Thoracic aorta (tissue), 2 donors: ENCODE measurements around the gene CCDC77. TPM values are rescaled to one million over a fixed set of nuclear protein-coding genes. Genes with fewer than 3 reads are reported as not detected.
A peak's percentile ranks its signal among the peaks of the same experiment; 100 is the strongest.

ENCODE experiments used
- ATAC-seq: fragments of 150-250 bp; one replicate; pipeline ENCODE4 v1.8.0; 2017; ENCODE audit warnings: low read depth; ENCODE audit not compliant: insufficient number of reproducible peaks, low FRiP score
- DNase-seq: peaks from one replicate; pipeline ENCODE4 v3.0.0-alpha.2; 2020; ENCODE audit warnings: low spot score
- H3K27ac ChIP-seq, 2 donors: fragments of 200-600 bp; sonication (generic); 1 replicate in 1 of 2; 2 replicates in 1 of 2; pipeline ENCODE4 v1.5.1; 2016; ENCODE audit warnings: mild to moderate bottlenecking in 2 of 2, moderate library complexity in 2 of 2
- H3K27me3 ChIP-seq: fragments of 200-600 bp; sonication (generic); replicated peaks from 2 replicates; pipeline ENCODE4 v1.6.0; 2016; ENCODE audit warnings: mild to moderate bottlenecking; ENCODE audit not compliant: insufficient read depth
- H3K36me3 ChIP-seq: fragments of 200-600 bp; sonication (generic); one replicate; pipeline ENCODE4 v1.5.1; 2016
- H3K4me1 ChIP-seq, 2 donors: fragments of 200-600 bp; sonication (generic); 1 replicate in 1 of 2; 2 replicates in 1 of 2; pipeline versions ENCODE4 v1.5.1 to v1.6.0; 2016; ENCODE audit warnings: low read depth in 2 of 2, mild to moderate bottlenecking in 1 of 2; ENCODE audit not compliant: control insufficient read depth in 1 of 2
- H3K4me3 ChIP-seq: fragments of 200-600 bp; sonication (generic); 2 replicates; pipeline ENCODE4 v1.5.1; 2016; ENCODE audit warnings: mild to moderate bottlenecking
- H3K9me3 ChIP-seq: fragments of 200-600 bp; sonication (generic); 2 replicates; pipeline ENCODE4 v1.5.1; 2016
- CTCF ChIP-seq: fragments of 200-600 bp; sonication (generic); IDR thresholded peaks from one replicate; pipeline ENCODE4 v1.5.1; 2019; ENCODE audit warnings: antibody characterized with exemption
- total RNA-seq, 2 donors: library from RNA; depleted of rRNA; stranded (reverse); fragments of >200 nt; gene quantifications; one replicate each; pipeline versions ENCODE4 v1.1.0 to v1.2.3, GENCODE V29; 2016

Gene CCDC77
- total RNA-seq, 2 donors from 2014 or later: 5.6 to 7.2 TPM

- peaks cover 28% of the 10 kb centered on the region for H3K36me3 ChIP-seq
- peak overlapping the region; percentile 86 for H3K4me3 ChIP-seq
- no peak for TF ChIP-seq CTCF
- DNase-seq (no peak), ATAC-seq (no peak)
- H3K4me1 ChIP-seq: peaks cover 23 to 29% of the 10 kb centered on the region in 2 donors
- no peaks in the 10 kb centered on the region for H3K9me3 ChIP-seq
- no peak overlapping the region for H3K27ac ChIP-seq
- H3K27me3 ChIP-seq: no peaks in the 10 kb centered on the region
Measured at GRCh38 chr12:386651-387050, 14.8 kb upstream of the CCDC77 start.

GRCh38 chr12:388012-388411, 13.4 kb upstream of the CCDC77 start:
- Histone ChIP-seq H3K9me3 (no peaks in the 10 kb centered on the region), H3K36me3 (peaks cover 16% of the 10 kb centered on the region), H3K27ac (peak overlapping the region in 1 of 2 donors; percentile 92), H3K4me1 (peaks cover 23 to 29% of the 10 kb centered on the region in 2 donors), H3K27me3 (no peaks in the 10 kb centered on the region), H3K4me3 (peak overlapping the region; percentile 86)
- DNase-seq (no peak), ATAC-seq (no peak)
- no peak for TF ChIP-seq CTCF

GRCh38 chr12:388541-389141, 12.8 kb upstream of the CCDC77 start:
- H3K9me3 ChIP-seq: no peaks in the 10 kb centered on the region
- no peak for TF ChIP-seq CTCF
- DNase-seq (no peak), ATAC-seq (peak; percentile 18)
- no peaks in the 10 kb centered on the region for H3K27me3 ChIP-seq
- peaks cover 11% of the 10 kb centered on the region for H3K36me3 ChIP-seq
- peak overlapping the region; percentile 86 for H3K4me3 ChIP-seq
- peak overlapping the region; percentile 92 to 97 for H3K27ac ChIP-seq
- H3K4me1 ChIP-seq: peaks cover 23 to 29% of the 10 kb centered on the region in 2 donors

- ATAC-seq (peak; percentile 93), DNase-seq (peak; percentile 64)
- Histone ChIP-seq H3K4me1 (peaks cover 23 to 29% of the 10 kb centered on the region in 2 donors), H3K4me3 (peak within 1 kb of the TSS; percentile 86), H3K27ac (peak within 1 kb of the TSS; percentile 92 to 97), H3K27me3 (no peaks in the 10 kb centered on the region), H3K9me3 (no peaks in the 10 kb centered on the region), H3K36me3 (peaks cover 4% of the 10 kb centered on the region)
- TF ChIP-seq CTCF: no peak
Measured at GRCh38 chr12:389142-390096, 12.0 kb upstream of the CCDC77 start, which contains the start of gene KDM5A. KDM5A (minus strand) TSS chr12:389320; CDS start chr12:389091, 229 bp downstream.

- H3K27me3 ChIP-seq: no peaks in the 10 kb centered on the region
- H3K27ac ChIP-seq: no peak overlapping the region
Measured at GRCh38 chr12:400828-401227, 616 bp upstream of the CCDC77 start.

More at GRCh38 chr12:400828-401227, 616 bp upstream of the CCDC77 start:
- H3K36me3 ChIP-seq: no peaks in the 10 kb centered on the region
- DNase-seq (no peak), ATAC-seq (no peak)
- H3K4me1 ChIP-seq: peaks cover 6 to 14% of the 10 kb centered on the region in 2 donors
- no peak for TF ChIP-seq CTCF
- peak overlapping the region; percentile 82 for H3K4me3 ChIP-seq
- no peaks in the 10 kb centered on the region for H3K9me3 ChIP-seq
